SU-DHL-6 (cell line): Measurements from ENCODE around the gene IVD.

Experiments used
- CTCF ChIP-seq: fragments of 200-600 bp; sonication (generic); IDR thresholded peaks from one replicate; pipeline ENCODE4 v1.5.1; 2017; ENCODE audit warnings: antibody characterized with exemption, mild to moderate bottlenecking, low read length, moderate library complexity; ENCODE audit not compliant: insufficient read depth, poor library complexity, severe bottlenecking
- EZH2phosphoT487 ChIP-seq: fragments of 200-600 bp; sonication (generic), shearing (Covaris generic); conservative IDR thresholded peaks from 2 replicates; pipeline ENCODE4 v1.6.1; 2018; ENCODE audit warnings: mild to moderate bottlenecking, antibody characterized with exemption, low read length, moderate library complexity, mixed read lengths

DNA sequence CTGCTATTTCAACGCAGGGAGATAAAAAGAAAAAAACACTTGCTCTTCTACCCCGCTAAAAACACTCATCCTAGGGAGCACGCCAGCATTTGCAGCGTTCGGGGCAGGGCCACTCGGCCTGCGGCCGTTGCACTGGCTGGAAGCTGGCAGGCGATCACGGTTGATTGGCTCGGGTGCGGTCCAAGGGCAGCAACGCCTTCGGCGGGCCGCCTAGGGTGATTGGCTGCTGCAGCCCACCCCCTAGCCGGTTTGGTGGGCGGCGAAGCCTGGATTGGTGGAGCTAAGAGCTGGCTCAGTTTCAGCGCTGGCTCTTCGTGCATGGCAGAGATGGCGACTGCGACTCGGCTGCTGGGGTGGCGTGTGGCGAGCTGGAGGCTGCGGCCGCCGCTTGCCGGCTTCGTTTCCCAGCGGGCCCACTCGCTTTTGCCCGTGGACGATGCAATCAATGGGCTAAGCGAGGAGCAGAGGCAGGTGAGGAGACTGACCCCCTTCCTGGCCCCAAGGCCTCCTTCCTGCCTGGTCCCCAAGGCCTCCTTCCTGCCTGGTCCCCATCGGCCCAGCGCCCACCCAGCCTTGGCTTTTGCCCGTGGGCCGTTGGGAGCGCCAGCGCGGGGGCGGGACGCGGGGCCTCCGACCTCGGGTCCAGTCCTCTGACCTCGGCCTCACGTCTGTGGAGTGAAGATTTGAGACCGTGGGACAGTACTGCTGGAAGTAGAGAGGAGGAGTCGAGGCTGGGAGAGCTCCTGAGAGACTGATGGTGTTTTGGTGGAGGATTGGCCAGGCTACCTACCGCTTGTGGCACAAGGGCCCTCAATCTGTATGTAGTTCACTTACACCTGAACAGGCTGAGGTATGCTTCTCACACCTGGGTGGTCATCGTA lies at the start of gene IVD:
- TF ChIP-seq CTCF: no peak
- TF ChIP-seq EZH2phosphoT487: no peak
